GM19193 (cell line): ENCODE data around the gene SIL1.

Experiments used
- POLR2A ChIP-seq: IDR thresholded peaks from 4 replicates; pipeline ENCODE4 v1.6.1; 2011; ENCODE audit not compliant: insufficient read depth, insufficient read length; ENCODE audit errors: extremely low read depth

Gene SIL1

DNA sequence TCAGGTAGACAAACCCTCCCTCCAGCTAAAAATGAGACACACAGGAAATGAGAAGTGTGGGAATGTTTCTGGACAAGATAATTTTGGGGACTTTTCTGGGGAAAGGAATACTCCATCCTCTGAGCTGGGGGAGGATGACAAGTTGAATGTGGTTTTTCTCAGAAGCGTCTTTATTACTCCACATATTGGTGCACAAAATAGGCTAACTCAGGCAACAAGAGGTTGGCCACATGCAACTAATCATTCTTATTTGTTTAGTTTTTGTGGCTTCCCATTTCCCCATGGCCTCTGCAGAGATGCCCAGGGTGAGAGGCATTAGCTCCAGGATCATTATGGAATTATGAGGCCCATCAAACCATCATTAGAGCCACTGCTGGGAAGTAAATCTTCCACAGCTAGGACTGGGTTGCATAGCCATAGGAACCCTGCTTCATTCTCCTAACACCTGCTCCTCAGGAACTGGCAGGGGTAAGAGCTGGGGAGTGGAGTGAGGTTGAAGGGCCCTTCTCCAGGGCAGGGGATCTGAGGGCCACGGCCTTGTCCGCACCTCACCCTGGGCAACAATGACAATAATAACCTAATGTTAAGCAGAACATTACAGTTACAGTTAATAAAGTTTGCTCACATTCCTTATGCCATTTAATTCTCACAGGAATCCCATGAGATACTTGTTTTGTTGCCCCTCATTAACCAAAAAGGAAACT, 9.3 kb upstream of the SIL1 start:
- TF ChIP-seq POLR2A: no peak

DNA sequence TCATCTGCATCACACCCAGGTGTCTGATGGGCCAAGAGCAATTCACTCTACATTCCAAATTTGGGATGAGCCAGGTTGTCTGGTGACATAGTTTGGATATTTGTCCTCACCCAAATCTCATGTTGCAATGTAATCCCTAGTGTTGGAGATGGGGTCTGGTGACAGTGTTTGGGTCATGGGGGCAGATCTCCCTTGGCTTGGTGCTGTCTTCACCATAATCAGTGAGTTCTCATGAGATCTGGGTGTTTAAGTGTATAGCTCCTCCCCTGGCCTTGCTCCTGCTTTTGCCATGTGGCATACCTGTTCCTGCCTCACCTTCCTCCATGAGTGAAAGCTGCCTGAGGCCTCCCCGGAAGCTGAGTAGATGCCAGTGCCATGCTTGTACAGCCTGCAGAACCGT, 7.4 kb upstream of the SIL1 start:
- TF ChIP-seq POLR2A: no peak

DNA sequence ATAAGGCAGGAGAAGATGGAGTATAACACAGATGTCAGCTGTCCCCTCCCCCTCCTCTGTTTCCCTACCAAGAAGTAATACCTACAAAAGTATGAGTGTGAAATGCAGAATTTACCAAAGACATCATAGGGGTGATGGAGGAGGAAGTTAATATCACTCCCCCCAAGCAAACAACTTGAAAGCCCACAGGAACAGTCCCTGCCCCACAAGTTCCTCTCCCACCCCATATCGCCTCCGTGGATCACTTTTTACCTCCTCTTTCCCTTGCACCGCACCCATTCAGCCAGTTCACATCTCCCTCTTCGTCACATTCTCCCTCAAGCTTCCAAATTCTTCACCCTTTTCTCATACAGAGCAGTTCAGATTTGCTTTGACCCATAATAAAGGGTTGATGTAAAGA, 7.0 kb upstream of the SIL1 start:
- TF ChIP-seq POLR2A: no peak

DNA sequence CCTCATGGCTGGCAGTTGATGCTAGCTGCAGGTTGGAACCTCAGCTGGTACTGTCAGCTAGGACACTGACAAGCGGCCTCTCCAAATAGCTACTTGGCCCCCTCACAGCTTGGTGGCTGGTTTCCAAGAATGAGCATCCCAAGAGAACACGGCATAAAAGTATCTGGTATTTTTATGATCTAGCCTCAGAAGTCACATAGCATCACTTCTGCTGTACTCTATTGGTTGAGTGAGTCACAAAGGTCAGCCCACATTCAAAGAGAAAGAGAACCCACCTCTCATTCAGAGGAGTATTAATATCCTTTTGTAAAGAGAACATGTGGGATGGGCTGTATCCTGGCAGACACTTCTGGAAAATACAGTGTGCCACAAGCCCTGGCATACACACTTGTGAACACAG, 6.0 kb upstream of the SIL1 start:
- TF ChIP-seq POLR2A: no peak

DNA sequence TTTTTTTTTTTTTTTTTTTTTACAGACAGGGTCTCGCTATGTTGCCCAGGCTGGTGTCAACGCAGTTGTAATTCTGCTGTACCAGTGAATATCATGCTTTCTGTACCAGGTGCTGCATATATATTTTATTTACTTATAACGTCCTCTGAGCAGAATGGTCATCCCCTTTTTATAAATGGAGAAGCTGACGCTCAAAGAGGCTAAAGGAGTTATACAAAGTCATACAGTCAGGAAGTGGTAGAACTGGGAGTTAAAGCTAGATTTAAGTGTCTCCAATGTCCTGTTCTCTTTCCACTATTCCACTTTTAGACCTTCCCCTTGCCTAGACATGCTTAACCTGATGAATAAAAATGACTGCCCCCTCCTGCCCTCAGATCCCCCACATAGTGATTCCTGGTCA, 1.2 kb upstream of the SIL1 start:
- TF ChIP-seq POLR2A: no peak

DNA sequence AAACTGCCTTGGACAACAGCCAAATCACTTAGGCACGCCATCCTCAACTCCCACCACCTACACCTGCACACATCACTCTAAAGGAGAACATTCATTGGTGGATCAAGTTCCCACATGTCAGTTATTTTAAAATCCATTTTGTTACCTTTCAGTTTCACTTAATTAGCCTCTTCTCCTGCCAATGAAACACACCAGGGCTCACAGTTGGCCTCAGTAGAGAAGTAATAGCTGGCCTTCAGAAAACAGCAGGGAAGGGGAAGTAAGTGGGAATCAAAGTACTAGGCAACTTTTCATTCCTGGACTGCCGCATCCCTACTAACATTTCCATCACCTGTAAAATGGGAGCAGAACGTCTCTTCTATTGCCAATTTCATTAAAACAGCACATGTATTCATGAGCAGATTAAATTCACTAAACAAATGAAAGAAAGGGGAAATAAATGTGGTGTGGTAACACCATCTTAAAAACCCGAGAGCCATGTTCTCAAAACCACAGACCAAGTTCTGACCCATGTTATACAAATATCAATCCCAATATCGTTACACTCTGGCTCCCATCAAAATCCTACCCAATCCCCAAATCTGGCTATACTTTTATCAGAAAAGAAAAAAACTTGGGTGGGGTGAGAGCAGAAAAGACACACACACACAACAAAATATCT, 1.7 kb downstream of the SIL1 start:
- TF ChIP-seq POLR2A: no peak

DNA sequence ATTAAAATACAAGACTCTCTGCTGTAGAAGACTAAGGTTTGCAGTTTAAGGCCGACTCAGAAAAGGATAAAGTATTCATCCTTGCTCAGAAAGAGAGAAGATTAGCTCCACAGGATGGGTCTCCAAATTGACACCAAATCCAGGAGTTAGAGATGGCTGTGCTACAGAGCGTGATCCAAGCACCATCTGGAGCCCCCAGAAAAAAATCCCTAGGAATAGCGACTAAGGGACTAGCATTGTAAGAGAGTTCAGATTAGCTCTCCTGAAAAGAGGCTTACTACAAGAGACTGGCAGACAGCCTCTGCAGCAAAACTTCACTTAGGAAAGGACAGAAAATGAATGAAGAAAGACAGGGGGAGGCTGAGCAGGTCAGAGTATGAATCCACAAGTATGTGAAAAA, 3.7 kb downstream of the SIL1 start:
- no peak for TF ChIP-seq POLR2A

DNA sequence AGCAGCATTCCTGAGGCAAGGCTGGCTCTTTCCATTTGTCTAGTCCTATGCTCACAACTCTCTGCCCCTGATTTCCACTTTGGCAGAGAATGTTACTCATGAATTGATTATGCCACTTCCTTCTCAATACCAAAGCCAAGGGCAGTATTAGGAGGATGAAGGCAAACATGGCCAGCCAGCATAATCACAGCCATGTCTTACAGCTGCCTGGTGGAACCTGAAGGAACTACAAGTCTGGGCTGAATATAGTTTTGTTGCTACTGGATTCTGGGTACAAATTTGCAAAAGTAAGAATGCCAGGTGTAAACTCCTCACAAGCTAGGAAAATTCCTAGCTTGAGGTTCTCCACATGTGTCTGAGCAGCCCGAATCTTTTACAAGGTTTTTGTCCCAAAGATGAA, 4.2 kb downstream of the SIL1 start:
- TF ChIP-seq POLR2A: no peak

DNA sequence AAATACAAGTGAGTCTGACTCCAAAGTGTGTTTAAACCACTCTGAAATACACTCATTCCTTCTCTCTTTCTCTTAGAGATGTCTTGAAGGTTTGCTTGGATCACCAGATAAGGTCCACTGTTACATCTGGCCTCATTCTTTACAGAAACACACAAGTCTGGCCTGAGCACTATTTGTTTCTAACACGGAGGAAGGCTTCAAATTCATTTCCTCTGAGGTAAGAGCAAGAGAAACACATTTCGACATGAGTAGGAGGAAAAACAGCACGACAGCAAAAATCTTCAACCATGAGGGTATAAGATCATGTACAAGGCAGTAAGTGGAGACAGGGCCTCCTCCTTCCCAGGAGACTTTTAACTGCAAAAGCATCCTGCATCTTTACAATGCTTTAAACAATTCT, 8.0 kb downstream of the SIL1 start:
- no peak for TF ChIP-seq POLR2A

DNA sequence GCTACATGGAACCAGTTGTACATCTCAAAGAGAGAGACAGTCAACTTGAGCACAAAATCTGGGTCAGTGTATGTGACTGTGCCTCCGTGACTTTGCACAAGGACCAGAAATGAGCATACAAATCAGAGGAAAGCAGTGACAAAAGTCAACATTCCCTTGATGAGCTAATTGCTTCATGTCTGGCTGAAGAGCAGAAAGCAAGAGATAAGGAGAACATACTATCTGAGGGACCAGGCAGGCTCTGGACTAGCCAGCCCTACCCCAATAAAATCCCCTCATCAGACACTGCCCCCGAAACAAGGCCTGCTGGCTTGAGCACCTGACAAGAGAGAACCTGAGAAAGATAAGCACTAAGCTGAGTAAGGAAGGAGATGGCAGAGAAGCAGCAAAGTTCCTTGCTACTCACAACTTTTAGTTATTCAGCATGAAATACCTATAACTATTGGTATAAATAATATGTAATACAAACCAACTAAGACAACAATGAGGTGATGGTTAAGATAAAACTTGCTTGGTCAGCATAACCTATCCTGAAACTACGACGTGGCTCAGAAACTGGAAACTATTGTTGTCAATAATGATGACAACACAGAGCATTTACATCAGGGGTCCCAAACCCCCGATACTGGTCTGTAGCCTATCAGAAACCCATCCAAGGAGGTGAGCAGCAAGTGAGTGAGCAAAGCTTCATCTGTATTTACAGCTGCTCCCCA, 9.5 kb downstream of the SIL1 start:
- TF ChIP-seq POLR2A: no peak

DNA sequence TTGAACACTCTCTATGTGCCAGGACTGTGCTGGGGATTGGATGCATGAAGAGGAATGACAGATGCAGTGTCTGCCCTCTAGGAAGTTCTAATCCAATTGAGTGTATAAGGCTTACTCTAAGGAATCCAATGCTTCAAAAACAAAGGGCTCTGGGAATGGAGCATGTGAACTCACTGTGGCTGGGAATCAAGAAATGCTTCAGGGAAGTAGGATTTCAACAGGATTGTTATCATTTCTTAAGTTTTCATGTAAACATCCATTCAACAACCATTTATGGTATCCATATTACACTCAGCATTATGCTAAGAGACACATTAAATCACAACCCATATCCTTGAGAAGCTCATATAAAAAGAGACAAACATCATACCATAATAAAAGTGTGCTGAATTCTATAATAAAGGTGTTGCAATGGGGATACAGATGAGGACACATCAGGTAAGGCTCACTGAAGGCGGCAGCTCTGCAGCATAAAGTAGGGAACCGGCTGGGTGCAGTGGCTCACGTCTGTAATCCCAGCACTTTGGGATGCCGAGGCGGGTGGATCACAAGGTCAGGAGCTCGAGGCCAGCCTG, 11.3 kb downstream of the SIL1 start:
- TF ChIP-seq POLR2A: no peak

DNA sequence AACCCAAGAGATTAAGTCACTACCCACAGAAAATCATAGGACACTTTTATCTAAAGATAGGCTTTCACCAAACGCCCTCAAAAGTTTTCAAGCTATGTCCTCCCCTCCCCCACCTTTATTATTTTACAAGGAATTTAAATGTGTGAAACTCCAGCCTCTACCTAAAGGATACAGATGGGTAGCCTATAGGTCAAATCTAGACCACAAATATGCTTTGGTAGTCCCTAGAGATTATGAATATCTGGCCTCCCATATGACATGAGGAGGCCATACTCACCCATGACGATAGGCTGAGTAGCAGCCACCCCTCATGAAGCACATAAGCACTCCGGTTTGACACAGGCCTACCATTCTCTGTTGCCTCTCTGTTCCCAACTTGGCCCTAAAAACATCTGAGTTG, 11.9 kb downstream of the SIL1 start:
- no peak for TF ChIP-seq POLR2A

DNA sequence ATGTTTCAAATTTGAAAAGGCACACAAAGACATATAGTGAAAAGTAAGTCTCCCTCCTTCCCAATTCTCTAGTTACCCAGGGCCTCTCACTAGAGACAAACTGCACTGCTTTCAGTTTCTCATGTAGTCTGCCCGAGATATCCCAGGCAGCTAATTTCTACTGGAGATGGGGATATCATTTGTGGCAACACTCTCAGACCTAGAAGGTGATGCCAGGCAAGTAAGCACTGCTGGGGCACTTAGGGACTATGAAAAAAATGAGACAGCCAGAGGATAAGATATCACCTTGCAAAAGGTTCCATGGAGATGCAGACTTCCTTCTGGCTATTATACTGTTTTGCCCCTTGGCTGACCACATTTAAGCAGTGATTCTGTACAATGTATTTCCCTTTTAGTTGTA, 12.6 kb downstream of the SIL1 start:
- no peak for TF ChIP-seq POLR2A

DNA sequence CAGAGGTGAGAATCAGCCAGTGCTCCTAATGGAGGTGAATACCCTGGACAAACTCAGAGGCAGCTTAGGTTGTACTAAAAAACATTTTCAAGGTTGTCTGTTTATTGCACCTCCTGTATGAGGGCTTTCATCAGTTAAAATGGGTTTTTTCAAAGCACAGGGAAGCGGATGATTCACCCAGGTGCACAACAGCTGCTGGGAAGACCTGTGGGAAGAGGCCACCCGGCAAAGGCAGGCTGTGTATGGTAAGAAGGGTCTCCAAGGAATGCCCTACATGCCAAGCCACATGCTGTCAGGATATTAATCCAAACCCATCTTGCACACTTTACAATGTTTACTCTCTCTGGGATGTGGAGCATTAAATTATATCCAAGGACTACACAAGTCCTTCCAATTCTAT, 14.7 kb downstream of the SIL1 start:
- no peak for TF ChIP-seq POLR2A

DNA sequence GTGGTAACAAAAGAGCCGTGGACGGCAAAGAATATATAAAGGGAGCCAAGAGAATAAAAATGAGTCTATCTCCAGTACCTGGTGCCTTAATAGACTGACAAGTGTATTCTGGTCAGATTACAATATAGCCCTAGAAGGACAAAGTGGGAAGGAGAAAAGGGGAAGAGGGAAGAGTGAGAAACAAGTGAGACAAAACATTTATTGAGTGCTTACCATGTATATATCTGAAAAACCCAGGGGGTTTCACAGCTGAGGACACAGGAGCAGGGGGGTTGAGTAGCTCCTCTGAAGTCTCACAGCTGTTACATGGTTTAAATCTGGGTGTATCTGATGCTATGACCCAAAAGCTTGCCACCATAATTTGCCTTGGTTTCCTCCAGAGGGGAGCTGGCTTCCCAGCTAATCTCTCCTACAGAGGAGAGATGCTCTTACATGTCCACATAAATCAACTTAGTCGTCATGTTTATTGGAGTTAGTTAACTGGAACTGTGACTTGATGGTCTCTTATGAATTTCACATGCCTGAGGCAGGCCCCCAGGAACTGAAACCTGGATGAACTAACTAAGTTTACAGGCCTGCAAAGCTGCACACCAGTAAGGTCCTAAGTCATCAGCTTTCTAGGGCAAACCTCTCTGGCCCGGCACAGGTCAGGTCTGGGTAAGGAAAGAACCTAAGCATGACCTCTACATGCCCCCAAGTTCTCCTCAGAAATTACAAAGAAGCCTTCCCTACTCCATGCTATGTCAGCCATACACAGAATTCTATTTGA, 15.5 kb downstream of the SIL1 start:
- no peak for TF ChIP-seq POLR2A
